Measurements from ENCODE around the gene PTP4A1.

The PTP4A1 gene

GRCh38 chr6:63537959-63538300 is 34.4 kb upstream of the PTP4A1 start:
- H3K4me1 ChIP-seq (ENCODE audit: insufficient read depth, low read length), result no peaks in the 10 kb centered on the region
- H2AFZ ChIP-seq (ENCODE audit: low read depth, low read length), result no peak overlapping the region
- no peaks in the 10 kb centered on the region for H3K36me3 ChIP-seq (ENCODE audit: insufficient read depth, low read length)
- no peaks in the 10 kb centered on the region for H3K27me3 ChIP-seq (ENCODE audit: insufficient read depth, low read length)
- H3K9me3 ChIP-seq (ENCODE audit: low read length), result no peaks in the 10 kb centered on the region
- no peak overlapping the region for H3K4me3 ChIP-seq (ENCODE audit: low read length)

GRCh38 chr6:63538550-63538949 is 33.7 kb upstream of the PTP4A1 start:
- Histone ChIP-seq H3K27me3 (ENCODE audit: insufficient read depth, low read length) (no peaks in the 10 kb centered on the region), H3K36me3 (ENCODE audit: insufficient read depth, low read length) (no peaks in the 10 kb centered on the region), H3K4me1 (ENCODE audit: insufficient read depth, low read length) (no peaks in the 10 kb centered on the region), H3K9me3 (ENCODE audit: low read length) (no peaks in the 10 kb centered on the region), H3K4me3 (ENCODE audit: low read length) (no peak overlapping the region), H2AFZ (ENCODE audit: low read depth, low read length) (no peak overlapping the region)

- no peaks in the 10 kb centered on the region for H3K27me3 ChIP-seq (ENCODE audit: insufficient read depth, low read length)
- H3K36me3 ChIP-seq (ENCODE audit: insufficient read depth, low read length), result no peaks in the 10 kb centered on the region
- no peaks in the 10 kb centered on the region for H3K9me3 ChIP-seq (ENCODE audit: low read length)
- H3K4me3 ChIP-seq (ENCODE audit: low read length), result no peak overlapping the region
- no peak overlapping the region for H2AFZ ChIP-seq (ENCODE audit: low read depth, low read length)
- no peaks in the 10 kb centered on the region for H3K4me1 ChIP-seq (ENCODE audit: insufficient read depth, low read length)
Measured at GRCh38 chr6:63543001-63543400, 29.3 kb upstream of the PTP4A1 start.

GRCh38 chr6:63543982-63544381 is 28.3 kb upstream of the PTP4A1 start:
- Histone ChIP-seq H3K27me3 (ENCODE audit: insufficient read depth, low read length) (no peaks in the 10 kb centered on the region), H3K4me1 (ENCODE audit: insufficient read depth, low read length) (no peaks in the 10 kb centered on the region), H3K4me3 (ENCODE audit: low read length) (no peak overlapping the region), H2AFZ (ENCODE audit: low read depth, low read length) (no peak overlapping the region), H3K36me3 (ENCODE audit: insufficient read depth, low read length) (no peaks in the 10 kb centered on the region), H3K9me3 (ENCODE audit: low read length) (no peaks in the 10 kb centered on the region)

GRCh38 chr6:63546236-63546635 is 26.0 kb upstream of the PTP4A1 start:
- Histone ChIP-seq H3K9me3 (ENCODE audit: low read length) (no peaks in the 10 kb centered on the region), H3K4me3 (ENCODE audit: low read length) (no peak overlapping the region), H3K4me1 (ENCODE audit: insufficient read depth, low read length) (no peaks in the 10 kb centered on the region), H3K27me3 (ENCODE audit: insufficient read depth, low read length) (no peaks in the 10 kb centered on the region), H2AFZ (ENCODE audit: low read depth, low read length) (no peak overlapping the region), H3K36me3 (ENCODE audit: insufficient read depth, low read length) (no peaks in the 10 kb centered on the region)

- Histone ChIP-seq H3K9me3 (ENCODE audit: low read length) (no peaks in the 10 kb centered on the region), H3K4me1 (ENCODE audit: insufficient read depth, low read length) (no peaks in the 10 kb centered on the region), H3K4me3 (ENCODE audit: low read length) (no peak overlapping the region), H2AFZ (ENCODE audit: low read depth, low read length) (no peak overlapping the region), H3K27me3 (ENCODE audit: insufficient read depth, low read length) (no peaks in the 10 kb centered on the region), H3K36me3 (ENCODE audit: insufficient read depth, low read length) (no peaks in the 10 kb centered on the region)
Measured at GRCh38 chr6:63546697-63547096, 25.6 kb upstream of the PTP4A1 start.

GRCh38 chr6:63549076-63549475 is 23.2 kb upstream of the PTP4A1 start:
- H3K36me3 ChIP-seq (ENCODE audit: insufficient read depth, low read length), result no peaks in the 10 kb centered on the region
- no peak overlapping the region for H3K4me3 ChIP-seq (ENCODE audit: low read length)
- H3K4me1 ChIP-seq (ENCODE audit: insufficient read depth, low read length), result no peaks in the 10 kb centered on the region
- H2AFZ ChIP-seq (ENCODE audit: low read depth, low read length), result no peak overlapping the region
- H3K27me3 ChIP-seq (ENCODE audit: insufficient read depth, low read length), result no peaks in the 10 kb centered on the region
- H3K9me3 ChIP-seq (ENCODE audit: low read length), result no peaks in the 10 kb centered on the region

- H3K27me3 ChIP-seq (ENCODE audit: insufficient read depth, low read length), result no peaks in the 10 kb centered on the region
- H3K36me3 ChIP-seq (ENCODE audit: insufficient read depth, low read length), result no peaks in the 10 kb centered on the region
- no peaks in the 10 kb centered on the region for H3K4me1 ChIP-seq (ENCODE audit: insufficient read depth, low read length)
- H2AFZ ChIP-seq (ENCODE audit: low read depth, low read length), result no peak overlapping the region
- H3K9me3 ChIP-seq (ENCODE audit: low read length), result no peaks in the 10 kb centered on the region
- no peak overlapping the region for H3K4me3 ChIP-seq (ENCODE audit: low read length)
Measured at GRCh38 chr6:63553208-63553607, 19.1 kb upstream of the PTP4A1 start.

GRCh38 chr6:63553900-63554299 is 18.4 kb upstream of the PTP4A1 start:
- Histone ChIP-seq H3K4me1 (ENCODE audit: insufficient read depth, low read length) (no peaks in the 10 kb centered on the region), H3K36me3 (ENCODE audit: insufficient read depth, low read length) (no peaks in the 10 kb centered on the region), H3K4me3 (ENCODE audit: low read length) (no peak overlapping the region), H3K9me3 (ENCODE audit: low read length) (no peaks in the 10 kb centered on the region), H3K27me3 (ENCODE audit: insufficient read depth, low read length) (no peaks in the 10 kb centered on the region), H2AFZ (ENCODE audit: low read depth, low read length) (no peak overlapping the region)

GRCh38 chr6:63554782-63555181 is 17.5 kb upstream of the PTP4A1 start:
- Histone ChIP-seq H3K4me1 (ENCODE audit: insufficient read depth, low read length) (no peaks in the 10 kb centered on the region), H3K27me3 (ENCODE audit: insufficient read depth, low read length) (no peaks in the 10 kb centered on the region), H3K9me3 (ENCODE audit: low read length) (no peaks in the 10 kb centered on the region), H3K4me3 (ENCODE audit: low read length) (no peak overlapping the region), H3K36me3 (ENCODE audit: insufficient read depth, low read length) (no peaks in the 10 kb centered on the region), H2AFZ (ENCODE audit: low read depth, low read length) (no peak overlapping the region)

- Histone ChIP-seq H3K4me1 (ENCODE audit: insufficient read depth, low read length) (no peaks in the 10 kb centered on the region), H3K9me3 (ENCODE audit: low read length) (no peaks in the 10 kb centered on the region), H3K36me3 (ENCODE audit: insufficient read depth, low read length) (no peaks in the 10 kb centered on the region), H2AFZ (ENCODE audit: low read depth, low read length) (no peak overlapping the region), H3K27me3 (ENCODE audit: insufficient read depth, low read length) (no peaks in the 10 kb centered on the region), H3K4me3 (ENCODE audit: low read length) (no peak overlapping the region)
Measured at GRCh38 chr6:63556369-63556768, 15.9 kb upstream of the PTP4A1 start.

GRCh38 chr6:63558278-63558677 is 14.0 kb upstream of the PTP4A1 start:
- Histone ChIP-seq H3K27me3 (ENCODE audit: insufficient read depth, low read length) (no peaks in the 10 kb centered on the region), H3K4me1 (ENCODE audit: insufficient read depth, low read length) (no peaks in the 10 kb centered on the region), H2AFZ (ENCODE audit: low read depth, low read length) (no peak overlapping the region), H3K9me3 (ENCODE audit: low read length) (no peaks in the 10 kb centered on the region), H3K36me3 (ENCODE audit: insufficient read depth, low read length) (no peaks in the 10 kb centered on the region), H3K4me3 (ENCODE audit: low read length) (no peak overlapping the region)

GRCh38 chr6:63560801-63561287 is 11.4 kb upstream of the PTP4A1 start:
- Histone ChIP-seq H2AFZ (ENCODE audit: low read depth, low read length) (no peak overlapping the region), H3K4me1 (ENCODE audit: insufficient read depth, low read length) (peaks cover 1% of the 10 kb centered on the region), H3K27me3 (ENCODE audit: insufficient read depth, low read length) (no peaks in the 10 kb centered on the region), H3K36me3 (ENCODE audit: insufficient read depth, low read length) (no peaks in the 10 kb centered on the region), H3K9me3 (ENCODE audit: low read length) (no peaks in the 10 kb centered on the region), H3K4me3 (ENCODE audit: low read length) (no peak overlapping the region)

- H3K4me3 ChIP-seq (ENCODE audit: low read length), result no peak overlapping the region
- H3K36me3 ChIP-seq (ENCODE audit: insufficient read depth, low read length), result no peaks in the 10 kb centered on the region
- H2AFZ ChIP-seq (ENCODE audit: low read depth, low read length), result no peak overlapping the region
- H3K9me3 ChIP-seq (ENCODE audit: low read length), result no peaks in the 10 kb centered on the region
- H3K4me1 ChIP-seq (ENCODE audit: insufficient read depth, low read length), result peaks cover 5% of the 10 kb centered on the region
- H3K27me3 ChIP-seq (ENCODE audit: insufficient read depth, low read length), result no peaks in the 10 kb centered on the region
Measured at GRCh38 chr6:63561288-63561687, 11.0 kb upstream of the PTP4A1 start.

Measured in neuron (in vitro differentiated cells).